Bronchial epithelial cell (primary cell): ENCODE results near the gene TPK1. TPM values are rescaled to one million over a fixed set of nuclear protein-coding genes. Genes with fewer than 3 reads are reported as not detected.

ENCODE experiments used
- DNase-seq: peaks from one replicate; pipeline ENCODE4 v3.0.0-alpha.2; 2010; ENCODE audit warnings: low read depth
- FAIRE-seq: peaks from 2 replicates; lab custom pipeline; 2011; peaks lifted over from hg19 to GRCh38; lab: Jason Lieb, UNC
- H3K27me3 ChIP-seq: 2 replicates; pipeline ENCODE4 v1.5.1; 2011; ENCODE audit warnings: low read length; ENCODE audit not compliant: control insufficient read depth, insufficient read depth
- H3K36me3 ChIP-seq: 2 replicates; pipeline ENCODE4 v1.5.1; 2011; ENCODE audit warnings: low read length; ENCODE audit not compliant: control insufficient read depth, insufficient read depth
- H3K4me3 ChIP-seq: 2 replicates; pipeline ENCODE4 v1.5.1; 2011; ENCODE audit warnings: mild to moderate bottlenecking, low read depth, low read length, control low read depth
- CTCF ChIP-seq: IDR thresholded peaks from 2 replicates; pipeline ENCODE4 v1.5.1; 2011; ENCODE audit warnings: mild to moderate bottlenecking, moderate library complexity, low read length, control low read depth, inconsistent platforms; ENCODE audit not compliant: insufficient read depth, severe bottlenecking
- total RNA-seq: library from RNA; depleted of rRNA; stranded (reverse); fragments of >200 nt; gene quantifications from 2 replicates; pipeline ENCODE4 v1.2.1, GENCODE V29; 2014

Gene TPK1
- total RNA-seq, 1 donor from 2014 or later: 2.4 TPM

DNA sequence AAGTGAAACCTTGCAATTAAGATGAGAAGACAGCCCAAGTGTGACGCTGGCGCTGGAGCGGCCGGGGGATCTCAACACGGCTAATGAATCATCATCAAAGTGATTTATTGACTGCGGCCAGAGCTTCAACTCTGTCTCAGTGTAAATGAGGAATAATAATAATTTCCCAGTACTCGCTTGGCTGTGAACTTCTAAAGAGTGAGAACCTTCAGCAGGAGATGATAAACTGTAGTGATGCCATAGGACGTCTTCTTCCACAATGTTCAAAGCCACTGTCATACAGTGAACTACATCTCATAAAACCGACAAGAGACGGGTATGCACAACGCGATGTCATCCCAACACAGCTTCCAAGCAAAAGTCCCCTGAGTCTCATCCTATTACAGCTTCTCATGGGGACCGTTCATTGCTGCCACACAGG lies 308.8 kb downstream of the TPK1 start:
- no peak for TF ChIP-seq CTCF
- no peak for DNase-seq
- Histone ChIP-seq H3K4me3 (no peak overlapping the region), H3K36me3 (no peaks in the 10 kb centered on the region), H3K27me3 (no peaks in the 10 kb centered on the region)
- FAIRE-seq: peak; percentile 43

DNA sequence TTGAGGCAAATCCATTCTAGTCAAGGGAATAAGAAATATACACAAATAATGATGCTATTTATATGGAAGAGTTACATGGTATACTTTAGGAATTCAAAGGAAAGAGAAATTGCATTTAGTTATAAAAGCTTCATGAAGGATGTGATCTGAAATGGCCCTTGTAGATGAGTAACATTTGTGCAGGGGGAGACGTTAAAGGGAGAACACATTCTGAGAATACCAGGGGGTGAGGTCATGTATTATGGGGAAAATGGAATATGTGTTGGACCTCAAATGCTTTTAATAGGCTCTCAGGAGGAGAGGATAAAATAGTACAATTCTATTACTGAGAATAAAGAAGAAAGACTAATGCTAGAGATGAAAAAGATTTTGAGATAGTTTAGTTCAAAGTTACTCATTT lies 309.9 kb downstream of the TPK1 start:
- no peak for TF ChIP-seq CTCF
- no peak overlapping the region for H3K4me3 ChIP-seq
- FAIRE-seq: no peak
- H3K27me3 ChIP-seq: no peaks in the 10 kb centered on the region
- DNase-seq: no peak
- no peaks in the 10 kb centered on the region for H3K36me3 ChIP-seq

- DNase-seq (no peak), FAIRE-seq (no peak)
- no peak for TF ChIP-seq CTCF
- H3K4me3 ChIP-seq: no peak overlapping the region
- no peaks in the 10 kb centered on the region for H3K36me3 ChIP-seq
- H3K27me3 ChIP-seq: no peaks in the 10 kb centered on the region
Observed at GRCh38 chr7:144524271-144524670, 311.6 kb downstream of the TPK1 start.

DNA sequence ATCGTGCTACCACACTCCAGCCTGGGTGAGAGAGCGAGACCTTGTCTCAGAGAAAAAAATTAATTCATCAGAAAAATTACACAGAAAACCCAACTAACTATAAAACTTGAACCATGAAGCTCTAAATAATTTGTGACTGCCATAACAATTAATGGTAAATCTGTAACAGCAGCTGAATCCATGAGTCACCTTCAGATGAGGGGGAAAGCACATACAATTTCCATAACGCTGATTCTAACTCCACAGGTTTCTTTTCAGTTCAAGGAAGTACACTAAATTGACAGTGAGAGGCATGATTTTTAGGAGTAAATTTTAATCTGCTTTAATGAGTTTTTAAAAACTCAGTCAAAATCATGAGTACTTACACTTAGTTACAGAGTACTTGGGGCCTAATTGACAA lies 312.2 kb downstream of the TPK1 start:
- Histone ChIP-seq H3K27me3 (no peaks in the 10 kb centered on the region), H3K36me3 (no peaks in the 10 kb centered on the region), H3K4me3 (no peak overlapping the region)
- no peak for DNase-seq
- FAIRE-seq: no peak
- no peak for TF ChIP-seq CTCF

DNA sequence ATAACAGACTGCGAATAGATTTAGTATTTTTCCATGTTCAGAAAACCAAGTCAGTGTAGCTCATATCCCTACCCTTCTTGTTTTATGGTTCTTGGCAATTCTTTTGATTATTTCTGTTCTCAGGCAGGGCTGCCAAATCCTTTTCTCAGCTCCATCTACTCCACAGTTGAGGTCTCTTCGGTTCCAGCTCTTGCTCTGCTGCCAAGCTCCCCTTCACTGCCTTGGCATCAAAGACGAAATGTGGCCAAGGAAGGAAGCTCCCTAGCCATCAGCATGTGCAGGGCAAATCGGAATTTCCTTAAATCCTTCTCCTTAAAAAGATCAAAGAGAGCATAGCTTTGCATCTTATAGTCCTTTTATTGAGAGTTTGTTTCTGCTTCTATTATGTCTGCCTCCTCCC lies 315.9 kb downstream of the TPK1 start:
- FAIRE-seq: no peak
- Histone ChIP-seq H3K4me3 (no peak overlapping the region), H3K27me3 (no peaks in the 10 kb centered on the region), H3K36me3 (no peaks in the 10 kb centered on the region)
- no peak for DNase-seq
- no peak for TF ChIP-seq CTCF

GRCh38 chr7:144518360-144518759 lies 317.5 kb downstream of the TPK1 start:
- H3K36me3 ChIP-seq: no peaks in the 10 kb centered on the region
- no peak for DNase-seq
- FAIRE-seq: no peak
- H3K27me3 ChIP-seq: no peaks in the 10 kb centered on the region
- no peak for TF ChIP-seq CTCF
- no peak overlapping the region for H3K4me3 ChIP-seq
